ENCODE data around the gene RPS10. TPM values are rescaled to one million over a fixed set of nuclear protein-coding genes. Genes with fewer than 3 reads are reported as not detected.
"Not testable (repeated sequence)": the region's sequence is repeated elsewhere in the genome, so short reads cannot be mapped to it uniquely, and the experiment has no call there.

Gene RPS10
- total RNA-seq, 2 experiments from 2014 or later, result 1,296 to 1,320 TPM

GRCh38 chr6:34388421-34388820 is 37.4 kb downstream of the RPS10 start:
- no peak for DNase-seq
- Mint-ChIP-seq H3K27me3 (no peaks in the 10 kb centered on the region), H3K36me3 (ENCODE audit: low read depth) (peaks cover 5% of the 10 kb centered on the region), H3K4me1 (peaks cover 16% of the 10 kb centered on the region), H3K9me3 (no peaks in the 10 kb centered on the region), H3K4me3 (no peak overlapping the region), H3K27ac (no peak overlapping the region)
- POLR2A ChIA-PET, result no interaction called here
- CTCF ChIA-PET, result interaction anchor here (5.6 kb wide), 1 partner anchor 139 kb away, joined by 35 read pairs; the partner anchor contains the start of gene SMIM29

- no peak for DNase-seq
- H3K4me1 Mint-ChIP-seq, result peaks cover 6% of the 10 kb centered on the region
- H3K9me3 Mint-ChIP-seq, result no peaks in the 10 kb centered on the region
- POLR2A ChIA-PET, result no interaction called here
- no peak overlapping the region for H3K27ac Mint-ChIP-seq
- peaks cover 5% of the 10 kb centered on the region for H3K36me3 Mint-ChIP-seq (ENCODE audit: low read depth)
- no peaks in the 10 kb centered on the region for H3K27me3 Mint-ChIP-seq
- H3K4me3 Mint-ChIP-seq, result no peak overlapping the region
- CTCF ChIA-PET, result interaction anchor here (1.6 kb wide), 1 partner anchor 137 kb away, joined by 6 read pairs; no protein-coding TSS in a partner anchor
Observed at GRCh38 chr6:34386316-34387137, 39.3 kb downstream of the RPS10 start.

DNA sequence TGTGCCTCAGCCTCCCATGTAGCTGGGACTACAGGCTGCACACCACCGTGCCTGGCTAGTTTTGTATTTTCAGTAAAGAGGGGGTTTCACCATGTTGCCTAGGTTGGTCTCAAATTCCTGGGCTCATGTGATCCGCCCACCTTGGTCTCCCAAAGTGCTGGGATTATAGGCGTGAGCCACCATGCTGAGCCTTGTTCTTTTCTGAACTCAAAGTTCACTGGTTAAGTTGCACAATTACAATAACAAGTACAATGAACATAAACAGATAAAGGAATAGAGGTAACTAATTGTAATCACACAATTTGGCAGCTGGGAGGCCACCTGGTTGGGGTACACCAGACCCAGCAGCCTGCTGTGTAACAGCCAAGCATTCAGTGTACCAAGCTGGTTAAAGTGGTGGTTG is 40.1 kb downstream of the RPS10 start:
- no peak overlapping the region for H3K27ac Mint-ChIP-seq
- H3K4me3 Mint-ChIP-seq, result no peak overlapping the region
- H3K27me3 Mint-ChIP-seq, result no peaks in the 10 kb centered on the region
- ChIA-PET POLR2A (no interaction called here), CTCF (no interaction called here)
- peaks cover 6% of the 10 kb centered on the region for H3K4me1 Mint-ChIP-seq
- no peak for DNase-seq
- no peaks in the 10 kb centered on the region for H3K9me3 Mint-ChIP-seq
- peaks cover 5% of the 10 kb centered on the region for H3K36me3 Mint-ChIP-seq (ENCODE audit: low read depth)

- DNase-seq, result no peak
- Mint-ChIP-seq H3K4me1 (peaks cover 6% of the 10 kb centered on the region), H3K27ac (no peak overlapping the region), H3K4me3 (no peak overlapping the region), H3K9me3 (no peaks in the 10 kb centered on the region), H3K36me3 (ENCODE audit: low read depth) (peaks cover 5% of the 10 kb centered on the region), H3K27me3 (no peaks in the 10 kb centered on the region)
- POLR2A ChIA-PET, result no interaction called here
- CTCF ChIA-PET, result interaction anchor here (1.0 kb wide), 1 partner anchor 189 kb away, joined by 3 read pairs; no protein-coding TSS in a partner anchor
Observed at GRCh38 chr6:34384321-34385153, 41.3 kb downstream of the RPS10 start.

DNA sequence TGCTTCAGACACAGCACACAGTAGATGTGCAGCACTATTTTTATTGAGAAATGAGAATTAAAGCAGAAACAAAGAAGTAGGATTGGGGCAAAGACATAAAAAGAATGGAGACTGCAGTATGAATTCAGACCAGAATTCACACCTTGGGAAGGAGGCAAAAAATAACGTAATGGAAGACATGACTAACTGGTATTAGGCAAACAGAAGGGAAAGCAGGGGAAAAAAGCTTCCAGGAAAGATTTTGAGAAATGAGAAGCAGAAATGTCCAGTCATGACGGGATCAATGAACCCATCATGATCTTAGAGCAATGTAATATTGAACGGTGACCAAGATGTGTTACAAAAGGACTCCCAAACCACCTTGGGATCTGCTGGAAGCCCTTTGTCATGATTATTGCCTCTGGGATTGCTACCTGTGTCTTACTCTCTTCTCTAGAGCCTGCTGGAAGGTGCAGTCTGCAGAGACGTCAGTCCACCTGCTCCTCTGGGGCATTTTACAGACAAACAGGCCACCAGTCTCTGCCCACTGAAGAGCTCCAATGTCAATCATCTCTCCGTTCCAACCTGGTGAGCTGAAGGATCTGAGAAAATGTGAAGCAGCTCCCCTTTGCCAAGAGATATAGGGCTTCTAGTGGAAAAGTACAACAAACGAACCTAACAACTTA is 42.1 kb downstream of the RPS10 start:
- Mint-ChIP-seq H3K27ac (no peak overlapping the region), H3K9me3 (no peaks in the 10 kb centered on the region), H3K4me3 (no peak overlapping the region), H3K36me3 (ENCODE audit: low read depth) (peaks cover 5% of the 10 kb centered on the region), H3K27me3 (no peaks in the 10 kb centered on the region), H3K4me1 (peaks cover 6% of the 10 kb centered on the region)
- DNase-seq, result no peak
- ChIA-PET POLR2A (no interaction called here), CTCF (interaction anchor here (1.0 kb wide), 1 partner anchor 188 kb away, joined by 3 read pairs; no protein-coding TSS in a partner anchor)

GRCh38 chr6:34383161-34383631 is 42.7 kb downstream of the RPS10 start:
- DNase-seq, result no peak
- Mint-ChIP-seq H3K27ac (no peak overlapping the region), H3K4me3 (no peak overlapping the region), H3K9me3 (no peaks in the 10 kb centered on the region), H3K36me3 (ENCODE audit: low read depth) (peaks cover 5% of the 10 kb centered on the region), H3K4me1 (peaks cover 6% of the 10 kb centered on the region), H3K27me3 (no peaks in the 10 kb centered on the region)
- POLR2A ChIA-PET, result interaction anchor here (1.1 kb wide), 1 partner anchor 8 kb away, joined by 4 read pairs; no protein-coding TSS in a partner anchor
- CTCF ChIA-PET, result interaction anchor here (1.0 kb wide), 1 partner anchor 187 kb away, joined by 3 read pairs; no protein-coding TSS in a partner anchor

GRCh38 chr6:34381081-34381480 is 44.8 kb downstream of the RPS10 start:
- H3K4me3 Mint-ChIP-seq, result no peak overlapping the region
- no peak overlapping the region for H3K27ac Mint-ChIP-seq
- H3K9me3 Mint-ChIP-seq, result no peaks in the 10 kb centered on the region
- no peak for DNase-seq
- peaks cover 5% of the 10 kb centered on the region for H3K36me3 Mint-ChIP-seq (ENCODE audit: low read depth)
- ChIA-PET POLR2A (interaction anchor here (1.0 kb wide), 1 partner anchor 144 kb away, joined by 3 read pairs; the partner anchor contains the start of gene HMGA1), CTCF (interaction anchor here (1.0 to 1.1 kb wide), 2 partner anchors 15 to 98 kb away, joined by 3 read pairs; no protein-coding TSS in a partner anchor)
- H3K27me3 Mint-ChIP-seq, result no peaks in the 10 kb centered on the region
- peaks cover 2% of the 10 kb centered on the region for H3K4me1 Mint-ChIP-seq

GRCh38 chr6:34378470-34378869 is 47.4 kb downstream of the RPS10 start:
- Mint-ChIP-seq H3K4me3 (no peak overlapping the region), H3K36me3 (ENCODE audit: low read depth) (peaks cover 2% of the 10 kb centered on the region), H3K27me3 (no peaks in the 10 kb centered on the region), H3K4me1 (peaks cover 2% of the 10 kb centered on the region), H3K9me3 (no peaks in the 10 kb centered on the region), H3K27ac (no peak overlapping the region)
- ChIA-PET POLR2A (no interaction called here), CTCF (no interaction called here)
- DNase-seq, result no peak

- H3K4me1 Mint-ChIP-seq, result peaks cover 2% of the 10 kb centered on the region
- no peak overlapping the region for H3K27ac Mint-ChIP-seq
- no peaks in the 10 kb centered on the region for H3K36me3 Mint-ChIP-seq (ENCODE audit: low read depth)
- no peaks in the 10 kb centered on the region for H3K27me3 Mint-ChIP-seq
- no peaks in the 10 kb centered on the region for H3K9me3 Mint-ChIP-seq
- POLR2A ChIA-PET, result no interaction called here
- H3K4me3 Mint-ChIP-seq, result no peak overlapping the region
- CTCF ChIA-PET, result no interaction called here
- no peak for DNase-seq
Observed at GRCh38 chr6:34377984-34378383, 47.9 kb downstream of the RPS10 start.

DNA sequence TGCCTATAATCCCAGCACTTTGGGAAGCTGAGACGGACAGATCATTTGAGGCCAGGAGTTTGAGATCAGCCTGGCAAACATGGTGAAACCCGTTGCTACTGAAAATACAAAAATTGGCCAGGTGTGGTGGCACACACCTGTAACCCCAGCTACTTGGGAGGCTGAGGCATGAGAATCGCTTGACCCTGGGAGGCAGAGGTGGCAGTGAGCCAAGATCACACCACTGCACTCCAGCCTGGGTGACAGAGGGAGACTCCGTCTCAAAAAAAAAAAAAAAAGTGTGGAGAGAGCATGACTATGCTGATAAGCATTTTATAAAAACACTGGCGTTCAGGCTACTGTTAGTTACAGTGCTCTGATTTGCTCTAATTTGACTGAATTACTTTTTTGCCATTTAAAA is 48.3 kb downstream of the RPS10 start:
- POLR2A ChIA-PET; H3K27me3 Mint-ChIP-seq; H3K27ac Mint-ChIP-seq; H3K4me1 Mint-ChIP-seq; DNase-seq; H3K9me3 Mint-ChIP-seq; CTCF ChIA-PET; H3K36me3 Mint-ChIP-seq (ENCODE audit: low read depth); H3K4me3 Mint-ChIP-seq: not testable (repeated sequence)

GRCh38 chr6:34375833-34376232 is 50.0 kb downstream of the RPS10 start:
- Mint-ChIP-seq H3K36me3 (ENCODE audit: low read depth) (no peaks in the 10 kb centered on the region), H3K27me3 (no peaks in the 10 kb centered on the region), H3K27ac (no peak overlapping the region), H3K4me3 (no peak overlapping the region), H3K4me1 (peaks cover 2% of the 10 kb centered on the region), H3K9me3 (no peaks in the 10 kb centered on the region)
- ChIA-PET CTCF (interaction anchor here (0.6 kb wide), 1 partner anchor 929 kb away, joined by 3 read pairs; no protein-coding TSS in a partner anchor), POLR2A (no interaction called here)
- no peak for DNase-seq

- H3K27ac Mint-ChIP-seq, result no peak overlapping the region
- H3K4me3 Mint-ChIP-seq, result no peak overlapping the region
- no peaks in the 10 kb centered on the region for H3K27me3 Mint-ChIP-seq
- peaks cover 2% of the 10 kb centered on the region for H3K4me1 Mint-ChIP-seq
- no peaks in the 10 kb centered on the region for H3K36me3 Mint-ChIP-seq (ENCODE audit: low read depth)
- no peaks in the 10 kb centered on the region for H3K9me3 Mint-ChIP-seq
- ChIA-PET POLR2A (no interaction called here), CTCF (interaction anchor here (0.6 kb wide), 1 partner anchor 13 kb away, joined by 4 read pairs; no protein-coding TSS in a partner anchor)
- DNase-seq, result no peak
Observed at GRCh38 chr6:34374508-34374907, 51.4 kb downstream of the RPS10 start.
